ENCODE results near the gene ADPRHL1.

DNA sequence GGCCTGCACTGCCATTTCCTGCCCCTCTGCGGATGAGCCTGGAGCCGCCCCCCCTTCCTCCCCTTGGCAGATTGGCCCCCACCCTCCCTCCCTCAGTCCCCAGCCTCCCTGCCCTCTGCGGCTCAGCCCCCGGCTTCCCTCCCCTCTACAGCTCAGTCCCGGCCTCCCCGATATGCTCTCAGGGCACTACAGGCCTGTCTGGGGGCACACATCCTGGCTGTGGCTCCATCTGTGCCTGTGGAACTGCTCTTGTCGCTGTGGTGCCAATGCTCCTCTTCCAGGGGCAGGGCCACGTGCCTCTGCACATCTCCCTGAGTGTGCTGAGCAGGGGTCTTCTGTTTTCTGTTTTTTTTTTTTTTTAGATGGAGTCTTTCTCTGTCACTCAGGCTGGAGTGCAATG, 39.0 kb downstream of the ADPRHL1 start:
- TF ChIP-seq POLR2A (IDR thresholded peaks at IDR 0.05), result no peak
- TF ChIP-seq, protein P1, sequence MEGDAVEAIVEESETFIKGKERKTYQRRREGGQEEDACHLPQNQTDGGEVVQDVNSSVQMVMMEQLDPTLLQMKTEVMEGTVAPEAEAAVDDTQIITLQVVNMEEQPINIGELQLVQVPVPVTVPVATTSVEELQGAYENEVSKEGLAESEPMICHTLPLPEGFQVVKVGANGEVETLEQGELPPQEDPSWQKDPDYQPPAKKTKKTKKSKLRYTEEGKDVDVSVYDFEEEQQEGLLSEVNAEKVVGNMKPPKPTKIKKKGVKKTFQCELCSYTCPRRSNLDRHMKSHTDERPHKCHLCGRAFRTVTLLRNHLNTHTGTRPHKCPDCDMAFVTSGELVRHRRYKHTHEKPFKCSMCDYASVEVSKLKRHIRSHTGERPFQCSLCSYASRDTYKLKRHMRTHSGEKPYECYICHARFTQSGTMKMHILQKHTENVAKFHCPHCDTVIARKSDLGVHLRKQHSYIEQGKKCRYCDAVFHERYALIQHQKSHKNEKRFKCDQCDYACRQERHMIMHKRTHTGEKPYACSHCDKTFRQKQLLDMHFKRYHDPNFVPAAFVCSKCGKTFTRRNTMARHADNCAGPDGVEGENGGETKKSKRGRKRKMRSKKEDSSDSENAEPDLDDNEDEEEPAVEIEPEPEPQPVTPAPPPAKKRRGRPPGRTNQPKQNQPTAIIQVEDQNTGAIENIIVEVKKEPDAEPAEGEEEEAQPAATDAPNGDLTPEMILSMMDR (IDR thresholded peaks at IDR 0.05 in 8 of 11, conservative IDR thresholded peaks at IDR 0.05 in 3 of 11), result no peak

All from spleen (tissue), 7 donors.